Keratinocyte (primary cell): ENCODE data around the gene AXIN2. TPM values are rescaled to one million over a fixed set of nuclear protein-coding genes. Genes with fewer than 3 reads are reported as not detected.

Experiments
- DNase-seq: peaks from one replicate; pipeline ENCODE4 v3.0.0-alpha.2; 2011; ENCODE audit warnings: low read depth, missing footprints, low spot score
- FAIRE-seq: peaks from 2 replicates; lab custom pipeline; 2011; peaks lifted over from hg19 to GRCh38; lab: Jason Lieb, UNC
- H2AFZ ChIP-seq: 2 replicates; pipeline ENCODE4 v1.6.0; 2012; ENCODE audit warnings: low read length, control low read depth, inconsistent platforms; ENCODE audit not compliant: control insufficient read depth
- H3K27ac ChIP-seq: 2 replicates; pipeline ENCODE4 v1.5.1; 2011; ENCODE audit warnings: low read length; ENCODE audit not compliant: control insufficient read depth, insufficient read depth
- H3K27me3 ChIP-seq: 3 replicates; pipeline ENCODE4 v1.6.0; 2011; ENCODE audit warnings: low read length; ENCODE audit not compliant: control insufficient read depth, insufficient read depth; ENCODE audit errors: extremely low read depth
- H3K36me3 ChIP-seq, 2 experiments: 2 replicates in 1 of 2; 3 replicates in 1 of 2; pipeline ENCODE4 v1.5.1; 2011; ENCODE audit warnings: low read length in 2 of 2, mild to moderate bottlenecking in 1 of 2; ENCODE audit not compliant: control insufficient read depth in 2 of 2, insufficient read depth in 2 of 2; ENCODE audit errors: extremely low read depth in 1 of 2
- H3K4me1 ChIP-seq: 3 replicates; pipeline ENCODE4 v1.5.1; 2011; ENCODE audit warnings: low read length; ENCODE audit not compliant: control insufficient read depth, insufficient read depth; ENCODE audit errors: extremely low read depth
- H3K4me2 ChIP-seq: 3 replicates; pipeline ENCODE4 v1.6.0; 2011; ENCODE audit warnings: low read depth, low read length; ENCODE audit not compliant: control insufficient read depth, insufficient read depth; ENCODE audit errors: extremely low read depth
- H3K4me3 ChIP-seq, 3 experiments: fragments of 200-600 bp in 1 of 3; sonication (generic) in 1 of 3; 2 replicates in 2 of 3; 3 replicates in 1 of 3; pipeline ENCODE4 v1.5.1; 2011 to 2016; ENCODE audit warnings: low read length in 3 of 3, mild to moderate bottlenecking in 3 of 3, control low read depth in 2 of 3, inconsistent platforms in 1 of 3, low read depth in 1 of 3, mixed read lengths in 1 of 3, mixed run types in 1 of 3, moderate library complexity in 1 of 3; ENCODE audit not compliant: control insufficient read depth in 2 of 3, insufficient read depth in 2 of 3; ENCODE audit errors: extremely low read depth in 1 of 3
- H3K79me2 ChIP-seq: 2 replicates; pipeline ENCODE4 v1.6.0; 2012; ENCODE audit warnings: low read length; ENCODE audit not compliant: control insufficient read depth, insufficient read depth
- H3K9ac ChIP-seq: 3 replicates; pipeline ENCODE4 v1.6.0; 2011; ENCODE audit warnings: low read length; ENCODE audit not compliant: control insufficient read depth, insufficient read depth; ENCODE audit errors: extremely low read depth
- H3K9me1 ChIP-seq: 3 replicates; pipeline ENCODE4 v1.6.0; 2011; ENCODE audit warnings: low read length; ENCODE audit not compliant: control insufficient read depth, insufficient read depth; ENCODE audit errors: extremely low read depth
- H3K9me3 ChIP-seq: 2 replicates; pipeline ENCODE4 v1.5.1; 2012; ENCODE audit warnings: low read depth, low read length; ENCODE audit not compliant: control insufficient read depth
- H4K20me1 ChIP-seq: 3 replicates; pipeline ENCODE4 v1.6.0; 2011; ENCODE audit warnings: low read length; ENCODE audit not compliant: control insufficient read depth, insufficient read depth; ENCODE audit errors: extremely low read depth
- CTCF ChIP-seq, 3 experiments: IDR thresholded peaks in 1 of 3; conservative IDR thresholded peaks in 1 of 3; optimal IDR thresholded peaks in 1 of 3; 2 replicates in 2 of 3; 3 replicates in 1 of 3; pipeline versions ENCODE3 to v1.5.1; 2011; ENCODE audit warnings: low read length in 3 of 3, mild to moderate bottlenecking in 3 of 3, moderate library complexity in 2 of 3, control low read depth in 1 of 3, inconsistent platforms in 1 of 3; ENCODE audit not compliant: insufficient read depth in 2 of 3; ENCODE audit errors: extremely low read depth in 1 of 3
- EZH2 ChIP-seq: IDR thresholded peaks from one replicate; pipeline ENCODE4 v1.6.1; 2012; ENCODE audit warnings: inconsistent platforms, mild to moderate bottlenecking, low read length, moderate library complexity
- dilution Hi-C: fragments of 300-500 bp; cut with MboI; formaldehyde crosslinking; loops from one replicate; pipeline ENCODE4 v1.7.0; 2020; ENCODE audit warnings: low sequenced_read_pairs; ENCODE audit not compliant: extremely low pct_ligation_motif_present
- polyA plus RNA-seq, 5 experiments: library from polyadenylated mRNA; depleted of rRNA in 3 of 5; stranded (reverse) in 3 of 5; stranded (forward) in 1 of 5; unstranded in 1 of 5; fragments of >200 nt; gene quantifications; 1 replicate in 1 of 5; 2 replicates in 3 of 5; 3 replicates in 1 of 5; pipeline versions ENCODE4 v1.2.1 to v1.2.3, GENCODE V29; 2011 to 2012; ENCODE audit warnings: missing spikeins in 2 of 5, low read depth in 1 of 5, low replicate concordance in 1 of 5

AXIN2 gene
- polyA plus RNA-seq, 1 donor (not counting 4 experiments of a cell fraction or from before 2014, with no cell fraction given), result 0.14 TPM

- Histone ChIP-seq H3K36me3 (no peaks in the 10 kb centered on the region), H3K9me3 (no peaks in the 10 kb centered on the region), H3K9me1 (no peaks in the 10 kb centered on the region), H3K4me1 (no peaks in the 10 kb centered on the region), H3K79me2 (no peaks in the 10 kb centered on the region), H3K9ac (no peak overlapping the region), H3K27ac (no peak overlapping the region), H3K4me2 (no peak overlapping the region), H4K20me1 (no peaks in the 10 kb centered on the region), H2AFZ (no peak overlapping the region), H3K4me3 (no peak overlapping the region), H3K27me3 (no peaks in the 10 kb centered on the region)
- FAIRE-seq (no peak), DNase-seq (no peak)
- dilution Hi-C loops, result no loop called here
- peak in 1 of 3 experiments; percentile 24 for TF ChIP-seq CTCF (optimal IDR thresholded peaks at IDR 0.05 in 1 of 3, IDR thresholded peaks at IDR 0.05 in 1 of 3, conservative IDR thresholded peaks at IDR 0.05 in 1 of 3; ENCODE audit: extremely low read depth in 1 of 3, insufficient read depth in 2 of 3, low read length in 3 of 3)
- no peak for TF ChIP-seq EZH2
These were observed 30.0 kb downstream of the AXIN2 start for GRCh38 chr17:65531256-65532100.

- Histone ChIP-seq H3K4me2 (no peak overlapping the region), H4K20me1 (no peaks in the 10 kb centered on the region), H2AFZ (no peak overlapping the region), H3K4me1 (no peaks in the 10 kb centered on the region), H3K4me3 (no peak overlapping the region), H3K9ac (no peak overlapping the region), H3K9me1 (no peaks in the 10 kb centered on the region), H3K9me3 (no peaks in the 10 kb centered on the region), H3K79me2 (no peaks in the 10 kb centered on the region), H3K27ac (no peak overlapping the region), H3K36me3 (no peaks in the 10 kb centered on the region), H3K27me3 (no peaks in the 10 kb centered on the region)
- no peak for FAIRE-seq
- no peak for DNase-seq
- TF ChIP-seq CTCF (optimal IDR thresholded peaks at IDR 0.05 in 1 of 3, IDR thresholded peaks at IDR 0.05 in 1 of 3, conservative IDR thresholded peaks at IDR 0.05 in 1 of 3; ENCODE audit: extremely low read depth in 1 of 3, insufficient read depth in 2 of 3, low read length in 3 of 3), result no peak
- no peak for TF ChIP-seq EZH2
- dilution Hi-C loops, result no loop called here
These were observed 30.8 kb downstream of the AXIN2 start for GRCh38 chr17:65530523-65531255.
